Keratinocyte (primary cell): ENCODE data around the gene C3orf20.

Experiments used
- CTCF ChIP-seq, 3 experiments: IDR thresholded peaks in 1 of 3; conservative IDR thresholded peaks in 1 of 3; optimal IDR thresholded peaks in 1 of 3; 2 replicates in 2 of 3; 3 replicates in 1 of 3; pipeline versions ENCODE3 to v1.5.1; 2011; ENCODE audit warnings: low read length in 3 of 3, mild to moderate bottlenecking in 3 of 3, moderate library complexity in 2 of 3, control low read depth in 1 of 3, inconsistent platforms in 1 of 3; ENCODE audit not compliant: insufficient read depth in 2 of 3; ENCODE audit errors: extremely low read depth in 1 of 3
- EZH2 ChIP-seq: IDR thresholded peaks from one replicate; pipeline ENCODE4 v1.6.1; 2012; ENCODE audit warnings: inconsistent platforms, mild to moderate bottlenecking, low read length, moderate library complexity

GRCh38 chr3:14741510-14741909, 66.6 kb downstream of the C3orf20 start:
- TF ChIP-seq CTCF (optimal IDR thresholded peaks at IDR 0.05 in 1 of 3, IDR thresholded peaks at IDR 0.05 in 1 of 3, conservative IDR thresholded peaks at IDR 0.05 in 1 of 3; ENCODE audit: extremely low read depth in 1 of 3, insufficient read depth in 2 of 3, low read length in 3 of 3) (no peak), EZH2 (no peak)
